Type B pancreatic cell (in vitro differentiated cells): Measurements from ENCODE around the gene PKP1. TPM values are rescaled to one million over a fixed set of nuclear protein-coding genes. Genes with fewer than 3 reads are reported as not detected.

Source experiments
- DNase-seq: peaks from one replicate; pipeline ENCODE4 v3.0.0; 2021; ENCODE audit warnings: mixed read lengths; ENCODE audit not compliant: unreplicated experiment; ENCODE audit errors: extremely low spot score
- H3K27ac Mint-ChIP-seq: 2 replicates; pipeline ENCODE4 v1.8.0; 2021; ENCODE audit warnings: mild to moderate bottlenecking, mixed read lengths
- H3K27me3 Mint-ChIP-seq: 2 replicates; pipeline ENCODE4 v1.8.0; 2021; ENCODE audit warnings: mixed read lengths
- H3K36me3 Mint-ChIP-seq: 2 replicates; pipeline ENCODE4 v1.8.0; 2021; ENCODE audit warnings: mixed read lengths
- H3K4me1 Mint-ChIP-seq: one replicate; pipeline ENCODE4 v1.8.0; 2021; ENCODE audit warnings: mixed read lengths; ENCODE audit not compliant: unreplicated experiment
- H3K4me3 Mint-ChIP-seq: 2 replicates; pipeline ENCODE4 v1.8.0; 2021; ENCODE audit warnings: mild to moderate bottlenecking, mixed read lengths
- H3K9me3 Mint-ChIP-seq: 2 replicates; pipeline ENCODE4 v1.8.0; 2021; ENCODE audit warnings: mixed read lengths
- total RNA-seq: library from RNA; stranded (reverse); gene quantifications from 2 replicates; pipeline ENCODE4 v1.2.1, GENCODE V29; 2021; ENCODE audit warnings: low replicate concordance
- TF ChIP-seq, protein P1 (sequence below): fragments of 200-600 bp; sonication (generic); conservative IDR thresholded peaks from 2 replicates; pipeline ENCODE4 v1.5.0; 2021; ENCODE audit warnings: antibody characterized with exemption, mild to moderate bottlenecking

PKP1 gene
- total RNA-seq, 1 donor from 2014 or later, result 7.6 TPM

DNA sequence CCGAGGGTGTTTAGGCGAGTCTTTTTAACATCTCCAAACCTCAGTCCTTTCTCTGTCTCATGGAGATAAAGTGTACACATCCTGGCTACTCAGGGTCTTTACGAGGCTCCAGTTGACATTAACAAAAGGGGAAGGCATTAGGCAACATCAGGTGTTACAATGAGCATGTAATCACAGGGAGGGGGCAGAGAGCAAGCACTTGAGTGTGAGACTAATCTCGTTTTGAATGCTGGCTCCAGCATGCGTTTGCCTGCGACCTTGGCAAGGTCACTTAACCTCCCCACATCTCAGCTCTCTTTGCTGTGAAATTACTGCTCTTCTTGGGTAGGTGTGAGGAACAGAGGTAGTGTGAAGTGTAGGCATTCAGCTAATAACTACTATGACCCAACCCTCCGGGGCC is 91.1 kb downstream of the PKP1 start:
- Mint-ChIP-seq H3K9me3 (no peaks in the 10 kb centered on the region), H3K27me3 (peaks cover 18% of the 10 kb centered on the region), H3K36me3 (no peaks in the 10 kb centered on the region), H3K4me1 (peaks cover 31% of the 10 kb centered on the region), H3K27ac (peak overlapping the region; percentile 37), H3K4me3 (no peak overlapping the region)
- TF ChIP-seq, protein P1, sequence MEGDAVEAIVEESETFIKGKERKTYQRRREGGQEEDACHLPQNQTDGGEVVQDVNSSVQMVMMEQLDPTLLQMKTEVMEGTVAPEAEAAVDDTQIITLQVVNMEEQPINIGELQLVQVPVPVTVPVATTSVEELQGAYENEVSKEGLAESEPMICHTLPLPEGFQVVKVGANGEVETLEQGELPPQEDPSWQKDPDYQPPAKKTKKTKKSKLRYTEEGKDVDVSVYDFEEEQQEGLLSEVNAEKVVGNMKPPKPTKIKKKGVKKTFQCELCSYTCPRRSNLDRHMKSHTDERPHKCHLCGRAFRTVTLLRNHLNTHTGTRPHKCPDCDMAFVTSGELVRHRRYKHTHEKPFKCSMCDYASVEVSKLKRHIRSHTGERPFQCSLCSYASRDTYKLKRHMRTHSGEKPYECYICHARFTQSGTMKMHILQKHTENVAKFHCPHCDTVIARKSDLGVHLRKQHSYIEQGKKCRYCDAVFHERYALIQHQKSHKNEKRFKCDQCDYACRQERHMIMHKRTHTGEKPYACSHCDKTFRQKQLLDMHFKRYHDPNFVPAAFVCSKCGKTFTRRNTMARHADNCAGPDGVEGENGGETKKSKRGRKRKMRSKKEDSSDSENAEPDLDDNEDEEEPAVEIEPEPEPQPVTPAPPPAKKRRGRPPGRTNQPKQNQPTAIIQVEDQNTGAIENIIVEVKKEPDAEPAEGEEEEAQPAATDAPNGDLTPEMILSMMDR, result no peak
- DNase-seq, result no peak

DNA sequence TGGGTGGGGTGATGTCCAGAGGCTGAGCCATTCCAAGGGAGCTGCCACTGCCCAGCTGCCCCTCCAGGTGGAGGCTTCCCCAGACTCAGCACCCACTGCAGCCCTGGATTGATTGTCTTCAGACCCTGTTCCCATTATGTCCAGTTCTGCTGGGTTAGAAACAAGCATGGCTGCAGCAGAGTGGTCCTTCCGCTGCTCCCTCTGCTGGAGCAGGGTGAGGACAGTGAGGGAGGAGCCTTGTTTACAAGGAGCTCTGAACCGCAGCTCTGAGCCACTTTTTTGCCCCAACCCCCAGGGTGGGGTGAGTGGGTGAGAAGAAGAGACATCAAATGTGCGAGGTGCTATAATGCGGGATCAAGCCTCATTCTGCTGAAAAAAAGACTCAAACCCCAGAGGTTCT is 91.9 kb downstream of the PKP1 start:
- Mint-ChIP-seq H3K9me3 (no peaks in the 10 kb centered on the region), H3K27me3 (peaks cover 18% of the 10 kb centered on the region), H3K27ac (no peak overlapping the region), H3K4me3 (no peak overlapping the region), H3K36me3 (no peaks in the 10 kb centered on the region), H3K4me1 (peaks cover 31% of the 10 kb centered on the region)
- no peak for DNase-seq
- TF ChIP-seq, protein P1, result no peak

DNA sequence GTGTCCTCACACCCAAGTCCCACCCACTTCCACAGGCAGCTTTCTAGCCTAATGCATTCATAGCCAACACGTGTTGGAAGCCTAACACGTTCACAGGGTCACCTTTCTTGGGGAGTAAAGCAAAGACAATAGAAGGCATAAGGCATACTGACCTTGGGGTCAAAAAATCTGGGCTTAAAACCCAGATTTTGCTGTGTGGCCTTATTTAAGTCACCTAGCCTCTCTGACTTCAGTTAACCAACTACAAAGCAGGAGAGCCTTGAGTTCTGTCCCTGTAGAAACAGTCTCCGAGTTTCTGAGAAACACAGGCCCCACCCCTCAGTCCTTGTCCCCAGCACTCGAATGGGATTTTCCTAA is 92.8 kb downstream of the PKP1 start:
- Mint-ChIP-seq H3K27ac (peak overlapping the region; percentile 80), H3K27me3 (peaks cover 14% of the 10 kb centered on the region)
- TF ChIP-seq, protein P1, result no peak

DNA sequence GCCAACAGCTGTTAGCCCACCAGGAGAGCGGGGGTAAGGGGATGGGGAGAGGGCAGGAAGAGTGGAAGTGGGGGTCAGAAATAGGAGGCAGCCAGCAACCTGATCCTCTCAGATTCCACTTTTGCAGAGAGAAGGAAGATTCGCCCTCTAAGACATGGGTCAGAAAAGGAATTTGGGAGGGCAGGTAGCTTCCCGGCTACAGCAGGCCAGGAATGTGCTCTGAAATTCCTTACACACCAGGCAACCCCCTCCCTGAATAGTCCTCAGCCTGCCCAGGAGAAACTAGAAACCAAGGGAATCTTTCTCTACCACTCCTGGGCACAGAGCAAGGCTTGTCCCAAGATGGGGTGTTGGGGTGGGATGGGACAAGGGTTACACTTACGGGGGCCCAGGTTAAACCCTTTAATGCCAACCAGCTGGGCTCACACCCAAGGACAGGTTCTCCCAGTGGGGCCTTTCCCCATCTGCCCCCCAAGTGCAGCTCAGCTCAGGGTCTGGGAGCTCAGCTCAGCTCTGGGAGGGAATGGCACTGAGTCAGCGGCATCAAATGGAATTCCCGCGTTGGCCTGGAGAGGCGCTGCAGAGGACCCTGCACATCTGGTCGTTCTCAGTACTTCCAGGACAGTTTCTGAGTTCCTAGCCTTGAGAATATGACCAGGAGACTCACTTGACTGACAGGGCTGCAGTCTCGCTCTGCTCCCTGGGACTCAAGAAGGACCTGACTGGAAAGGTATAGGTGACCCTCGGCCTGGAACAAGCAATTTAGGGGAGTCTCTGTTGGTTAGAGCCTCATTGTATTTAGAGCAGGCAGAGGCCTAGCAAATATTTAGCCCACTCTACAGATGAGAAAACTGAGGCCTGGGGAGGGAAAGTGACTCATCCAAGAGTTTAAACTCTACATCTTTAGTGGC is 93.4 kb downstream of the PKP1 start:
- Mint-ChIP-seq H3K4me3 (peak overlapping the region; percentile 72), H3K27ac (peak overlapping the region; percentile 80), H3K36me3 (peaks cover 4% of the 10 kb centered on the region), H3K9me3 (no peaks in the 10 kb centered on the region), H3K27me3 (peaks cover 14% of the 10 kb centered on the region), H3K4me1 (peaks cover 40% of the 10 kb centered on the region)
- no peak for DNase-seq
- TF ChIP-seq, protein P1, result peak; percentile 77

More for the DNA sequence above, 92.8 kb downstream of the PKP1 start:
- H3K4me3 Mint-ChIP-seq, result peak overlapping the region; percentile 72
- H3K4me1 Mint-ChIP-seq, result peaks cover 33% of the 10 kb centered on the region
- DNase-seq, result no peak
- H3K36me3 Mint-ChIP-seq, result peaks cover 2% of the 10 kb centered on the region
- no peaks in the 10 kb centered on the region for H3K9me3 Mint-ChIP-seq

DNA sequence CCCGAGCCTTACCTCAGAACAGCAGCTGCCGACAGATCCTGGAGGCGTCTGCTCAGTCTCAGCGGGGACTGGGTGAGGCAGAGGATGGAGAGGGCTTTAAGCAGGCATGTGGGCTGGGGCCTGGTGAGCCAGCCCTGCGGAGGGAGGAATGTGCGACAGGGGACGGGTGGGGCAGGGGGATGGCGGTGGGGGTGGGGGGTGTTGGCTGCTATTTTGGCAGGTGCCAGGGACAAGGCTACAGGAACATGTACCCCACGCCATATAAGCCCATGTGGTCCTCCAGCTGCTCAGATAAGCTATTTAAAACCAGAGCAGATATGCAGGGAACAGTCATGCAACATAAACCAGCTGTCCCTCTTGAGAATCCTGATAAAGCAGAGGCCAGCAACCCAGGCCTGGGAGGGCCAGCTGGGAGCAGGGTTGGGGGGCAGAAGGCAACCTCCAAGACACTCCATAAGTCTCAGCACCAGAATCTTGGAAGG is 94.3 kb downstream of the PKP1 start, which contains the start of gene TNNT2:
TSS of gene TNNT2 (minus strand) at position 70 of the 482 bp plus-strand sequence. CDS start 4,426 bp downstream, outside the sequence.
- no peaks in the 10 kb centered on the region for H3K9me3 Mint-ChIP-seq
- peaks cover 4% of the 10 kb centered on the region for H3K36me3 Mint-ChIP-seq
- H3K27me3 Mint-ChIP-seq, result peaks cover 7% of the 10 kb centered on the region
- H3K4me3 Mint-ChIP-seq, result peak within 1 kb of the TSS; percentile 70
- H3K4me1 Mint-ChIP-seq, result peaks cover 33% of the 10 kb centered on the region
- TF ChIP-seq, protein P1, result no peak
- peak within 1 kb of the TSS; percentile 80 for H3K27ac Mint-ChIP-seq
- no peak for DNase-seq
